Heart right ventricle (tissue), 16 donors: ENCODE results near the gene SLC25A28. TPM values are rescaled to one million over a fixed set of nuclear protein-coding genes. Genes with fewer than 3 reads are reported as not detected.

Experiments used
- ATAC-seq, 8 donors: fragments of 200-7000 bp; cut with Tn5 transposase; one replicate each; pipeline ENCODE4 v1.9.1; 2020; ENCODE audit warnings: mild to moderate bottlenecking in 8 of 8, moderate library complexity in 8 of 8, moderate number of reproducible peaks in 1 of 8
- DNase-seq, 2 donors: peaks; one replicate each; pipeline ENCODE4 v3.0.0-alpha.2; 2020
- H3K27ac ChIP-seq, 10 donors: fragments of 200-600 bp; sonication (generic) in 2 of 10; one replicate each; pipeline versions ENCODE4 v1.5.0 to v1.8.0; 2020 to 2022; ENCODE audit warnings: mild to moderate bottlenecking in 3 of 10
- H3K27me3 ChIP-seq, 7 donors: fragments of 200-600 bp; one replicate each; pipeline ENCODE4 v1.8.0; 2021 to 2022; ENCODE audit warnings: mild to moderate bottlenecking in 2 of 7
- H3K36me3 ChIP-seq, 9 donors: fragments of 200-600 bp; sonication (generic) in 1 of 9; one replicate each; pipeline versions ENCODE4 v1.5.0 to v1.8.0; 2020 to 2022; ENCODE audit warnings: mild to moderate bottlenecking in 2 of 9
- H3K4me1 ChIP-seq, 9 donors: fragments of 200-600 bp; sonication (generic) in 1 of 9; one replicate each; pipeline versions ENCODE4 v1.5.0 to v1.8.0; 2020 to 2022; ENCODE audit warnings: mild to moderate bottlenecking in 4 of 9
- H3K4me3 ChIP-seq, 10 donors: fragments of 200-600 bp; sonication (generic) in 2 of 10; one replicate each; pipeline versions ENCODE4 v1.5.0 to v1.8.0; 2020 to 2022; ENCODE audit warnings: mild to moderate bottlenecking in 7 of 10, moderate library complexity in 2 of 10
- H3K9me3 ChIP-seq, 11 donors: fragments of 200-600 bp in 10 of 11; sonication (generic) in 2 of 11; one replicate each; pipeline versions ENCODE4 v1.5.0 to v1.8.0; 2013 to 2022; ENCODE audit warnings: mild to moderate bottlenecking in 2 of 11, control low read depth in 1 of 11, moderate library complexity in 1 of 11
- WGBS, 2 donors: extraction: QIAGEN DNeasy Blood & Tissue Kit; methylation state at CpG; one replicate each; pipeline ENCODE4 v1.1.7; 2013; ENCODE audit warnings: inconsistent platforms in 1 of 2; 5-methylcytosine and 5-hydroxymethylcytosine counted together
- intact Hi-C, 10 donors: fragments of 100-400 bp; cut with DNase I; formaldehyde crosslinking; loops; one replicate each; pipeline versions ENCODE4 v1.11.1 to v1.14.2; 2022
- polyA plus RNA-seq, 2 donors: library from polyadenylated mRNA; stranded (reverse); fragments of 200-250 nt; gene quantifications; one replicate each; pipeline ENCODE4 v1.2.3, GENCODE V29; 2013
- total RNA-seq, 10 donors: library from RNA; stranded (reverse); fragmentation: NEBNext Ultra II Directional in 3 of 10; extraction: Animal tissue kit (Norgen Biotek cat#: 25700) in 3 of 10; gene quantifications; one replicate each; pipeline versions ENCODE4 v1.2.1 to v1.2.4, GENCODE V29; 2021 to 2023
- TF ChIP-seq, protein P1 (sequence below), 9 donors: fragments of 200-600 bp; sonication (generic) in 2 of 9; IDR thresholded peaks; one replicate each; pipeline versions ENCODE4 v1.5.0 to v1.8.0; 2021 to 2022; ENCODE audit warnings: antibody characterized with exemption in 9 of 9, mild to moderate bottlenecking in 5 of 9, moderate library complexity in 1 of 9
- donor health status: Arrhythmogenic right ventricular cardiomyopathy.
- donor health status: ischemic (EF 13 %, LVEDD 7.1; RV severe dilation, severe dysfunction).
- donor health status: healthy with polysubstance abuse.
- donor health status: DM: no; HTN: yes; CAD: no.
- donor health status: DM: no; HTN: no; CAD: no.
- donor health status: ischemic (EF 25% LVEDD 6.9; RV normal size, moderate dysfunction).
- donor health status: ischemic (EF 25% LVEDD 5.7; RV mildly dilated, moderate dysfunction).
- donor health status: healthy.
- donor health status: DM: yes; HTN: yes; CAD: no.
- donor health status: Ischemic cardiomyopathy.
- donor health status: ischemic (EF 35%, LVEDD 5.7; RV mildly dilated, moderate dysfunction).
- donor health status: nonischemic (EF 11% LVEDD 7.7; RV severe dilation, severe dysfunction).
- donor health status: DM: yes; HTN: yes; CAD: no.
- donor health status: PGD.
- donor health status: ischemic (EF 29% LVEDD 5.4; RV normal size, mild dysfunction).
- donor health status: nonischemic (EF 23%, LVEDD 6.1; RV moderate dilation, normal function).

SLC25A28 gene
- total and polyA plus RNA-seq, 12 donors, result 21.2 to 116 (median 32.1) TPM

DNA sequence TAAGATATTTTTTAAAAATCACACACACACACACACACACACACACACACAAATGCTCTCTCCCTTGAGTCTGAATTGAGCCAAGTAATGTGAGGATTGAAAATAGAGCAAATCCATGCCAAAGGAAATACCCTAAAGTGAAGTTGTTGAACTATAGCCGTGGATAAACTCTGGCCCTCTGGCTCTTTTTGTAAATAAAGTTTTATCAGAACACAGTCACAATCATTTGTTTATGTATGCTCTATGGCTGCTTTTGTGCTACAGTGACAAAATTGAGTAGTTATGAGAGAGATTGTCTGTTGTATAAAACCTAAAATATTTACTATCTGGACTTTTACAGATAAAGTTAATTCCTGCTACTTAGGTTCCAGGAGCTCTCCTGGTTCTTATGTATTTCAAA lies 48.4 kb downstream of the SLC25A28 start:
- DNase-seq, result no peak
- Histone ChIP-seq H3K36me3 (no peaks in the 10 kb centered on the region), H3K4me1 (no peaks in the 10 kb centered on the region), H3K9me3 (no peaks in the 10 kb centered on the region), H3K27me3 (peaks cover 0 to 47% (median 18%) of the 10 kb centered on the region in 7 donors), H3K4me3 (no peak overlapping the region), H3K27ac (no peak overlapping the region)
- TF ChIP-seq, protein P1, sequence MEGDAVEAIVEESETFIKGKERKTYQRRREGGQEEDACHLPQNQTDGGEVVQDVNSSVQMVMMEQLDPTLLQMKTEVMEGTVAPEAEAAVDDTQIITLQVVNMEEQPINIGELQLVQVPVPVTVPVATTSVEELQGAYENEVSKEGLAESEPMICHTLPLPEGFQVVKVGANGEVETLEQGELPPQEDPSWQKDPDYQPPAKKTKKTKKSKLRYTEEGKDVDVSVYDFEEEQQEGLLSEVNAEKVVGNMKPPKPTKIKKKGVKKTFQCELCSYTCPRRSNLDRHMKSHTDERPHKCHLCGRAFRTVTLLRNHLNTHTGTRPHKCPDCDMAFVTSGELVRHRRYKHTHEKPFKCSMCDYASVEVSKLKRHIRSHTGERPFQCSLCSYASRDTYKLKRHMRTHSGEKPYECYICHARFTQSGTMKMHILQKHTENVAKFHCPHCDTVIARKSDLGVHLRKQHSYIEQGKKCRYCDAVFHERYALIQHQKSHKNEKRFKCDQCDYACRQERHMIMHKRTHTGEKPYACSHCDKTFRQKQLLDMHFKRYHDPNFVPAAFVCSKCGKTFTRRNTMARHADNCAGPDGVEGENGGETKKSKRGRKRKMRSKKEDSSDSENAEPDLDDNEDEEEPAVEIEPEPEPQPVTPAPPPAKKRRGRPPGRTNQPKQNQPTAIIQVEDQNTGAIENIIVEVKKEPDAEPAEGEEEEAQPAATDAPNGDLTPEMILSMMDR (IDR thresholded peaks at IDR 0.05), result no peak
- intact Hi-C loops, result no loop called here
- 56 to 59% methylated on average over 1 of the region's 1 CpG for WGBS, 2 donors
- ATAC-seq, result no peak

GRCh38 chr10:99569961-99570360 lies 50.3 kb downstream of the SLC25A28 start:
- intact Hi-C loops, result no loop called here

DNA sequence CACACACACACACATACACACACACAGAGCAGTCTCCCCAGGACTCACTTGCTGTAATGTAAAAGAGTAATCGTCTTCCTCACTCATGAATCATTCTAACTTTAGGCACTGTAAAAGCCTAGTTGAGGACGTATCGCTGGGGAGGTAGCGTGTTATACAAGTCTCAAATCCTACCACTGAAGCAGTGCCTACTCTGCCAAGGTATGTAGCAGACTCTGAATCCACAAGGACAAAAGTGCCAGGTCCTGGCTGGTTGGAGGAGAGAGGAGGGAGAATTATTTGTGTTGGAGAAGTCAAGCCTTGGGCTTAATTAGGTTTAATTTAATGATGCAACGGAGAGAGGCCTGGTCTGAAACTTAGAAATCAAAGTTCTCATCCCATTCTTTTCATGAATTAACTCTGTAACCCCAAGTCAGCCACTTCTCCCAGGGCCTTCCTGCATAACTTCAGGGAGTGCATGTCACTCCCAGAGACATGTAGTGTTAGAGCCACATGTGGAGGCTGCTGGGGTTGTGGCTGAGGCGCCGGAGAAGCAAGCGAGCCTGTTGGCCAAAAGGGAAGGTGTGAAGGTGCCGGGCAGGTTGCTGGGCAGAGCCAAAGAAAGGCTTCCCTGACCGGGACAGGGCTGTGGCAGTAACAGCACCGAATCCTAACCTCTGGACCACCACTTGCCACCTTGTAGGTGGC lies 50.8 kb downstream of the SLC25A28 start:
- 49 to 53% methylated on average over 11 of the region's 11 CpGs for WGBS, 2 donors
- Histone ChIP-seq H3K36me3 (no peaks in the 10 kb centered on the region), H3K9me3 (no peaks in the 10 kb centered on the region), H3K27me3 (peaks cover 0 to 57% (median 28%) of the 10 kb centered on the region in 7 donors), H3K27ac (no peak overlapping the region), H3K4me3 (no peak overlapping the region), H3K4me1 (no peaks in the 10 kb centered on the region)
- intact Hi-C loops, result no loop called here
- ATAC-seq (no peak), DNase-seq (no peak)
- TF ChIP-seq, protein P1 (IDR thresholded peaks at IDR 0.05), result no peak

More at GRCh38 chr10:99569961-99570360, 50.3 kb downstream of the SLC25A28 start:
- no peaks in the 10 kb centered on the region for H3K4me1 ChIP-seq
- no peaks in the 10 kb centered on the region for H3K36me3 ChIP-seq
- no peak overlapping the region for H3K27ac ChIP-seq
- no peak for DNase-seq
- no peak for ATAC-seq
- H3K9me3 ChIP-seq, result no peaks in the 10 kb centered on the region
- no peak overlapping the region for H3K4me3 ChIP-seq
- TF ChIP-seq, protein P1 (IDR thresholded peaks at IDR 0.05), result no peak
- peaks cover 0 to 57% (median 23%) of the 10 kb centered on the region in 7 donors for H3K27me3 ChIP-seq

- H3K27ac ChIP-seq, result no peak overlapping the region
- intact Hi-C loops, result no loop called here
- no peaks in the 10 kb centered on the region for H3K36me3 ChIP-seq
- 90 to 96% methylated on average over 4 of the region's 4 CpGs for WGBS, 2 donors
- no peaks in the 10 kb centered on the region for H3K4me1 ChIP-seq
- DNase-seq (no peak), ATAC-seq (no peak)
- H3K4me3 ChIP-seq, result no peak overlapping the region
- TF ChIP-seq, protein P1 (IDR thresholded peaks at IDR 0.05), result no peak
- no peaks in the 10 kb centered on the region for H3K9me3 ChIP-seq
- H3K27me3 ChIP-seq, result peaks cover 0 to 62% (median 38%) of the 10 kb centered on the region in 7 donors
Measured at GRCh38 chr10:99565166-99565565, 55.1 kb downstream of the SLC25A28 start.
